Fibroblast of lung (primary cell): ENCODE measurements around the gene NAPB.

Source experiments
- EZH2 ChIP-seq: IDR thresholded peaks from 2 replicates; pipeline ENCODE4 v1.5.1; 2012; ENCODE audit warnings: low read length, control low read depth, mild to moderate bottlenecking; ENCODE audit errors: missing control alignments
- TF ChIP-seq, protein P1 (sequence below), 2 donors: IDR thresholded peaks in 1 of 2; conservative IDR thresholded peaks in 1 of 2; 1 replicate in 1 of 2; 2 replicates in 1 of 2; pipeline ENCODE4 v1.5.1; 2011 to 2012; ENCODE audit warnings: low read length in 2 of 2, control low read depth in 1 of 2, inconsistent platforms in 1 of 2, low read depth in 1 of 2, mild to moderate bottlenecking in 1 of 2

DNA sequence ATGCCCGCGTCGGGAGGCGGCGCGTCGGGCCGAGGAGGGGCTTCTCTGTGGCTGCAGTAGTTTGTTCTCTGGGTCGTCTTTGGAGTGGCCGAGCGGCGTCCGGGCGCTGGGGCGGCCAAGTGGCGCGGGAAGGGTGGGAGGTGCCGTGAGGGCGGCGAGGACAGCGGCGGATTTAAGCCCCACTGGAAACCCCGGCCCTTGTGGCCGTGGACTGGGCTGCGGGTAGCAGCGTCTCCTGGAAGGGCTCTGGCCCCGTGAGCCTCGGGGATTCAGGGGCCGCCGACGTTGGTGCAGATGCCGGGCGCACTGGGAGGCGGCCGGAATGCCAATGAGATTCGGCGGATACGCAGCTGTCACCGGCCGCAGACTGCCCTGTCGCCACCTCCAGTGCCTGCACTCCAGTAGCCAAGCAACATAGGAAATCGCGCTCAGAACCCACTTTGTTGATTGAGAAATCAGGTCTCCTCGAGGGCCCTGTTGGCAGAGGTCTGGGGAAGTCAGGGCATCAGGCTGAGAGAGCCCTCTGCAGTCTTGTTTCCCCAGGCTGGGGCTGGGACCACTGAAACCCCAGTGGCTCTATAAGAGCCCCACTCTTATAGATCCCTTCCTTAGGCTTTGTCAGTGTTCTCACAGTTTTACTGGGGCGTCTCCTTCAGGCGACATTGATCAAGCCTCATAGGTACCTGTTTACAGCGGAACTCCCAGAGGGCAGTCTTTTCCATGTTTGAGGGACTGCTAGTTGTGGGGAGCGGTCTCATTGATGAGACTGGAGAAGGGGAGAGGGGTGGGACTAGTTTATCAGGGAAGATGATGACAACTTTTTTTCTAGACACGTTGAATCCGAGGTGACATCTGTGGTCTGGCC is 58.7 kb downstream of the NAPB start:
- TF ChIP-seq, protein P1, sequence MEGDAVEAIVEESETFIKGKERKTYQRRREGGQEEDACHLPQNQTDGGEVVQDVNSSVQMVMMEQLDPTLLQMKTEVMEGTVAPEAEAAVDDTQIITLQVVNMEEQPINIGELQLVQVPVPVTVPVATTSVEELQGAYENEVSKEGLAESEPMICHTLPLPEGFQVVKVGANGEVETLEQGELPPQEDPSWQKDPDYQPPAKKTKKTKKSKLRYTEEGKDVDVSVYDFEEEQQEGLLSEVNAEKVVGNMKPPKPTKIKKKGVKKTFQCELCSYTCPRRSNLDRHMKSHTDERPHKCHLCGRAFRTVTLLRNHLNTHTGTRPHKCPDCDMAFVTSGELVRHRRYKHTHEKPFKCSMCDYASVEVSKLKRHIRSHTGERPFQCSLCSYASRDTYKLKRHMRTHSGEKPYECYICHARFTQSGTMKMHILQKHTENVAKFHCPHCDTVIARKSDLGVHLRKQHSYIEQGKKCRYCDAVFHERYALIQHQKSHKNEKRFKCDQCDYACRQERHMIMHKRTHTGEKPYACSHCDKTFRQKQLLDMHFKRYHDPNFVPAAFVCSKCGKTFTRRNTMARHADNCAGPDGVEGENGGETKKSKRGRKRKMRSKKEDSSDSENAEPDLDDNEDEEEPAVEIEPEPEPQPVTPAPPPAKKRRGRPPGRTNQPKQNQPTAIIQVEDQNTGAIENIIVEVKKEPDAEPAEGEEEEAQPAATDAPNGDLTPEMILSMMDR (conservative IDR thresholded peaks at IDR 0.05 in 1 of 2, IDR thresholded peaks at IDR 0.05 in 1 of 2; ENCODE audit: low read depth in 1 of 2, low read length in 2 of 2) = no peak
- TF ChIP-seq EZH2 = no peak
